ENCODE measurements around the gene CLCN4.
A peak's percentile ranks its signal among the peaks of the same experiment; 100 is the strongest.

The CLCN4 gene

GRCh38 chrX:10160211-10160610 lies 3.4 kb downstream of the CLCN4 start:
- no peak overlapping the region for H3K4me3 ChIP-seq
- peaks cover 71 to 97% (median 83%) of the 10 kb centered on the region in 11 experiments for H3K27me3 ChIP-seq
- H3K4me2 ChIP-seq: peak overlapping the region in 8 of 11 experiments; percentile 29 to 71 (median 60); a peak in 12 of 22 replicates
- H3K27ac ChIP-seq: no peak overlapping the region
- no peaks in the 10 kb centered on the region for H3K36me3 ChIP-seq
- H4K20me1 ChIP-seq: peaks cover 0 to 37% (median 18%) of the 10 kb centered on the region in 11 experiments; a peak in 16 of 22 replicates
- peaks cover 29 to 46% (median 41%) of the 10 kb centered on the region in 10 experiments for H3K4me1 ChIP-seq
- H3K9me3 ChIP-seq (replicated peaks in 1 of 11): no peaks in the 10 kb centered on the region
- no peak overlapping the region for H3K9ac ChIP-seq
- no peak for TF ChIP-seq Cebpa-rat (IDR thresholded peaks at IDR 0.05)

GRCh38 chrX:10163031-10163430 lies 6.3 kb downstream of the CLCN4 start:
- H3K4me1 ChIP-seq: peaks cover 49 to 65% (median 60%) of the 10 kb centered on the region in 10 experiments
- no peak for TF ChIP-seq Cebpa-rat (IDR thresholded peaks at IDR 0.05)
- 0 out of 22 replicates have a peak, but pooled peaks cover 0 to 3% (median 0%) of the 10 kb centered on the region in 11 experiments for H3K9me3 ChIP-seq (replicated peaks in 1 of 11)
- no peak overlapping the region for H3K4me3 ChIP-seq
- H4K20me1 ChIP-seq: peaks cover 0 to 35% (median 8%) of the 10 kb centered on the region in 11 experiments; a peak in 16 of 22 replicates
- peaks cover 42 to 72% (median 58%) of the 10 kb centered on the region in 11 experiments for H3K27me3 ChIP-seq
- no peak overlapping the region for H3K9ac ChIP-seq
- no peak overlapping the region for H3K4me2 ChIP-seq
- no peaks in the 10 kb centered on the region for H3K36me3 ChIP-seq
- H3K27ac ChIP-seq: no peak overlapping the region

DNA sequence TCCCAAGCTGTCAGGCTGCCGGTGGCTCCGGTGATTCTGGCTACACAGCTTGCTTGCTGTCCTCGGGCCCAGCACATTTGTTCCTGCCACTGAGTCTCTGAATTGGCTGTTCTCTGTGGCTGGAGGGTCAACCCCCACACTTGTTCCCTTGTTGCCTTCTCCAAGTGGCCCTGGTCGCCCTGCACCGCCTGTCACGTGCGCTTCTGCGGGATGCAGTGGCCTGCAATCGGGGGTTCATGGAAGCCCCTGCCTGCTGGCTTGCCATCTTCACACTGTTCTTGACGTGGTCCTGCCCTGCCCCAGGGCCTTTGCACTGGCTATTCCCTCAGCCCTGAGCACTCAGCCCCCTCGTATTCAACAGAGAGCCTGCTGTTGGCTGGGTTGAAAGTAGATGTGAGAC lies 8.1 kb downstream of the CLCN4 start:
- H3K36me3 ChIP-seq: no peaks in the 10 kb centered on the region
- H3K4me2 ChIP-seq: peak overlapping the region; percentile 70 to 91 (median 77)
- peaks cover 55 to 65% (median 60%) of the 10 kb centered on the region in 10 experiments for H3K4me1 ChIP-seq
- H3K9me3 ChIP-seq (replicated peaks in 1 of 11): 0 out of 22 replicates have a peak, but pooled peaks cover 0 to 3% (median 0%) of the 10 kb centered on the region in 11 experiments
- H3K27ac ChIP-seq: peak overlapping the region in 5 of 11 experiments; percentile 42 to 74 (median 70); a peak in 8 of 22 replicates
- peaks cover 24 to 67% (median 47%) of the 10 kb centered on the region in 11 experiments for H3K27me3 ChIP-seq
- no peak overlapping the region for H3K4me3 ChIP-seq
- peaks cover 0 to 23% (median 0%) of the 10 kb centered on the region in 11 experiments; a peak in 8 of 22 replicates for H4K20me1 ChIP-seq
- no peak for TF ChIP-seq Cebpa-rat (IDR thresholded peaks at IDR 0.05)
- H3K9ac ChIP-seq: peak overlapping the region in 3 of 11 experiments; percentile 18 to 53 (median 29); a peak in 2 of 22 replicates

DNA sequence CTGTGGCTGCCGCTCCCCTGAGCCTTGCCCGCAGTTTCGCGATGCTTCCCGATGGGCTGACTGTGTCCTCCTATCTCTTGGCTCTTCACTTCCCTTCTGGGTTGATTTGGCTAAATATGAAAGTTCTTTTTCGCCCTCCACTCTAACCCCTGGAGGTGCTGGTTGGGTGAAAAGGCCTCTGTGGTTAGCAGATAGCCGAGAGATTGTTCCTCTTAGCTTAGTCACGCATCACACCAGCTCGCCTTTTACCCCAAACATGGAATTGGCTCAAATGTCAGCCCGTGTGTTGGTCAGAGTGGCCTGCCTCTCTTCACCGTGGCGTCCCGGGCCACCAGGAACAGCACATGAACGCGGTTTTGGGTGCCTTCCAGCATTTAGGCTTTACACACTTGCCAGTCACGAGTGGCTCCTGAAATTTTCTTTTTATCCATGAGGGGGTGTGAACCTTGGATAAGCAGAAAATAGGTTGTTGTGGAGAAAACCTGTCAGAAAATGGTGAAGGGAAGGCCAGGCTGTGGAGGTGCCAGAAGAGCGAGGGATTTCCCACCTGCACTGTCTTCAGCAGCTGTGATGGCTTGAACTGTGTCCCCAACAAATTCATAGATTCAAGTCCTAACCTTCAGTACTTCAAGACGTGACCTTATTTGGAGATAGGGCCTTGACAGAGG lies 8.9 kb downstream of the CLCN4 start:
- TF ChIP-seq Cebpa-rat (IDR thresholded peaks at IDR 0.05): no peak
- H3K4me1 ChIP-seq: peaks cover 49 to 58% (median 53%) of the 10 kb centered on the region in 10 experiments

GRCh38 chrX:10166248-10166716 lies 9.5 kb downstream of the CLCN4 start:
- Histone ChIP-seq H3K27ac (peak overlapping the region; percentile 43 to 74 (median 68); a peak in 20 of 22 replicates), H3K27me3 (peaks cover 10 to 53% (median 33%) of the 10 kb centered on the region in 11 experiments), H3K4me1 (peaks cover 44 to 58% (median 48%) of the 10 kb centered on the region in 10 experiments), H3K4me2 (peak overlapping the region; percentile 70 to 91 (median 77)), H3K9me3 (replicated peaks in 1 of 11) (0 out of 22 replicates have a peak, but pooled peaks cover 0 to 3% (median 0%) of the 10 kb centered on the region in 11 experiments), H3K9ac (peak overlapping the region in 7 of 11 experiments; percentile 11 to 46 (median 30); a peak in 8 of 22 replicates), H4K20me1 (peaks cover 0 to 14% (median 0%) of the 10 kb centered on the region in 11 experiments; a peak in 4 of 22 replicates), H3K4me3 (no peak overlapping the region), H3K36me3 (no peaks in the 10 kb centered on the region)
- no peak for TF ChIP-seq Cebpa-rat (IDR thresholded peaks at IDR 0.05)

More for the DNA sequence above, 8.9 kb downstream of the CLCN4 start:
- 0 out of 22 replicates have a peak, but pooled peaks cover 0 to 3% (median 0%) of the 10 kb centered on the region in 11 experiments for H3K9me3 ChIP-seq (replicated peaks in 1 of 11)
- H3K27me3 ChIP-seq: peaks cover 16 to 59% (median 39%) of the 10 kb centered on the region in 11 experiments
- peak overlapping the region; percentile 43 to 74 (median 68); a peak in 16 of 22 replicates for H3K27ac ChIP-seq
- H3K36me3 ChIP-seq: no peaks in the 10 kb centered on the region
- H3K9ac ChIP-seq: peak overlapping the region in 4 of 11 experiments; percentile 18 to 53 (median 27); a peak in 5 of 22 replicates
- peaks cover 0 to 18% (median 0%) of the 10 kb centered on the region in 11 experiments; a peak in 6 of 22 replicates for H4K20me1 ChIP-seq
- 0 out of 20 replicates have a peak overlapping the region, but pooled peaks of 1 of the 10 experiments have one; percentile 17 for H3K4me3 ChIP-seq
- peak overlapping the region; percentile 70 to 91 (median 77) for H3K4me2 ChIP-seq

- peak overlapping the region; percentile 43 to 74 (median 68); a peak in 20 of 22 replicates for H3K27ac ChIP-seq
- peaks cover 40 to 62% (median 44%) of the 10 kb centered on the region in 10 experiments for H3K4me1 ChIP-seq
- peak overlapping the region in 2 of 10 experiments; percentile 3 to 39; a peak in 1 of 20 replicates for H3K4me3 ChIP-seq
- H3K27me3 ChIP-seq: peaks cover 5 to 48% (median 28%) of the 10 kb centered on the region in 11 experiments; a peak in 21 of 22 replicates
- peak overlapping the region; percentile 70 to 91 (median 77) for H3K4me2 ChIP-seq
- 0 out of 22 replicates have a peak, but pooled peaks cover 0 to 3% (median 0%) of the 10 kb centered on the region in 11 experiments for H3K9me3 ChIP-seq (replicated peaks in 1 of 11)
- peak overlapping the region in 8 of 11 experiments; percentile 11 to 58 (median 30); a peak in 7 of 22 replicates for H3K9ac ChIP-seq
- H4K20me1 ChIP-seq: peaks cover 0 to 14% (median 0%) of the 10 kb centered on the region in 11 experiments; a peak in 4 of 22 replicates
- no peaks in the 10 kb centered on the region for H3K36me3 ChIP-seq
- peak in 2 of 11 experiments; percentile 16 to 30; a peak in 2 of 22 replicates for TF ChIP-seq Cebpa-rat (IDR thresholded peaks at IDR 0.05)
Measured at GRCh38 chrX:10166731-10167151, 10.0 kb downstream of the CLCN4 start.

GRCh38 chrX:10167573-10167972 lies 10.8 kb downstream of the CLCN4 start:
- no peaks in the 10 kb centered on the region for H3K36me3 ChIP-seq
- H4K20me1 ChIP-seq: peaks cover 0 to 14% (median 0%) of the 10 kb centered on the region in 11 experiments; a peak in 4 of 22 replicates
- H3K4me1 ChIP-seq: peaks cover 40 to 71% (median 45%) of the 10 kb centered on the region in 10 experiments
- H3K4me3 ChIP-seq: 0 out of 20 replicates have a peak overlapping the region, but pooled peaks of 2 of the 10 experiments have one; percentile 3 to 16
- 0 out of 22 replicates have a peak, but pooled peaks cover 0 to 3% (median 0%) of the 10 kb centered on the region in 11 experiments for H3K9me3 ChIP-seq (replicated peaks in 1 of 11)
- TF ChIP-seq Cebpa-rat (IDR thresholded peaks at IDR 0.05): no peak
- peak overlapping the region in 4 of 11 experiments; percentile 10 to 51 (median 22); a peak in 2 of 22 replicates for H3K9ac ChIP-seq
- H3K27ac ChIP-seq: peak overlapping the region; percentile 19 to 74 (median 68); a peak in 20 of 22 replicates
- H3K4me2 ChIP-seq: peak overlapping the region; percentile 70 to 91 (median 77)
- H3K27me3 ChIP-seq: peaks cover 0 to 48% (median 21%) of the 10 kb centered on the region in 11 experiments; a peak in 11 of 22 replicates

DNA sequence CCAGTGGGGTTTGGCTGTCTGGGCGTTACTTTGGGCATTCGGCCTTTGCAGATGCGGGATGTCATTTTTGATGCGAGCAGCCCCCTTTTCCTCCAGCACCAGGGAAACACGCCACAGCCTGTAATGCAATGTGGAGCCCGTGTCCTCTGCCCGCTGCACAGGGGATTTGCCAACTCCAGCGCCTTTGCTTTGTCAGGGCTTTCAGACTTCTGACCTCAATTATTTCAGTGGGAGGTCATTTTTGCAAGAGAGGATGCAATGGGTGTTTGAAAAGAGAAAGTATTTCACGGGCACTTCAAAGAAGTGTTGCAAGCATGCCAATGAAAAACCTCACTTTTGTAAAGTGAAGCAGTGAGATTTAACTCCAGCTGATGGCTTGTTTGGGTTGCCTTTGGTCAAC lies 11.5 kb downstream of the CLCN4 start:
- Histone ChIP-seq H3K36me3 (no peaks in the 10 kb centered on the region), H3K4me3 (no peak overlapping the region), H3K4me1 (peaks cover 45 to 77% (median 52%) of the 10 kb centered on the region in 10 experiments), H3K9ac (no peak overlapping the region), H3K27me3 (peaks cover 0 to 48% (median 17%) of the 10 kb centered on the region in 11 experiments; a peak in 14 of 22 replicates), H3K4me2 (peak overlapping the region; percentile 70 to 91 (median 77); a peak in 21 of 22 replicates), H4K20me1 (peaks cover 0 to 14% (median 0%) of the 10 kb centered on the region in 11 experiments; a peak in 4 of 22 replicates), H3K27ac (no peak overlapping the region; a peak in 1 of 22 replicates), H3K9me3 (replicated peaks in 1 of 11) (0 out of 22 replicates have a peak, but pooled peaks cover 0 to 3% (median 0%) of the 10 kb centered on the region in 11 experiments)
- TF ChIP-seq Cebpa-rat (IDR thresholded peaks at IDR 0.05): peak in 4 of 11 experiments; percentile 38 to 84 (median 50); a peak in 6 of 22 replicates

Measured in BLaER1 treated with 17β-estradiol and CSF1 and Interleukin-3, amounts not matched to agents 10 nM and 100 nM (cell line).